Limb (tissue), 2 donors: ENCODE results near the gene IL17RC.
A peak's percentile ranks its signal among the peaks of the same experiment; 100 is the strongest.

Experiments
- DNase-seq, 2 donors: peaks; one replicate each; pipeline ENCODE4 v3.0.0-alpha.2; 2016; ENCODE audit errors: extremely low spot score in 2 of 2

The IL17RC gene

DNA sequence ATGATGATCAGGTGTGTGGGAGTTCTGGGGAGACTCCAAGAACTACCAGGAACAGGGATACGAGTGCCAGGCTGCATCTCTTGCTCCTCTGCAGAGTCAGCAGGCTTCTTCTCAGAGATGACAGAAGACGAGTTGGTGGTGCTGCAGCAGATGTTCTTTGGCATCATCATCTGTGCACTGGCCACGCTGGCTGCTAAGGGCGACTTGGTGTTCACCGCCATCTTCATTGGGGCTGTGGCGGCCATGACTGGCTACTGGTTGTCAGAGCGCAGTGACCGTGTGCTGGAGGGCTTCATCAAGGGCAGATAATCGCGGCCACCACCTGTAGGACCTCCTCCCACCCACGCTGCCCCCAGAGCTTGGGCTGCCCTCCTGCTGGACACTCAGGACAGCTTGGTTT, 27.4 kb downstream of the IL17RC start:
- no peak for DNase-seq

DNA sequence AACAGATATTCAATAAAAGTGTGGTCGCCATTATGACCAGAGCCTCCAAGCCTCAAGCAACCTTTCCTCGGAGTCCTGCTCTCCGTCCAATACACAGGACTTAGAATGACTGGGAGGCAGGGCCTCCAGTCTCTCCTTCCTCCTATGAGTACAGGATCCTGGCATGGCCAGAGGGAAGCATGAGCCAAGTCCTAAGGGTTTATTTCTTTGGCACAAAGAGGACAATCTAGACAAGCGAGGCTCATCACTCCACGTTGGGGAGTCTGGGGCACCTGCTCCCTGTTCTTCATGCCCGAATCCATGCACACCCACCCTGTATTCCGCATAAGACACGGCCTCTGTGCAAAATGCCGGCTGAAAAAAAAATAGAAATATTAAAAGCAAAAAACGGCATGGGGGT, 28.5 kb downstream of the IL17RC start:
- DNase-seq = no peak

DNA sequence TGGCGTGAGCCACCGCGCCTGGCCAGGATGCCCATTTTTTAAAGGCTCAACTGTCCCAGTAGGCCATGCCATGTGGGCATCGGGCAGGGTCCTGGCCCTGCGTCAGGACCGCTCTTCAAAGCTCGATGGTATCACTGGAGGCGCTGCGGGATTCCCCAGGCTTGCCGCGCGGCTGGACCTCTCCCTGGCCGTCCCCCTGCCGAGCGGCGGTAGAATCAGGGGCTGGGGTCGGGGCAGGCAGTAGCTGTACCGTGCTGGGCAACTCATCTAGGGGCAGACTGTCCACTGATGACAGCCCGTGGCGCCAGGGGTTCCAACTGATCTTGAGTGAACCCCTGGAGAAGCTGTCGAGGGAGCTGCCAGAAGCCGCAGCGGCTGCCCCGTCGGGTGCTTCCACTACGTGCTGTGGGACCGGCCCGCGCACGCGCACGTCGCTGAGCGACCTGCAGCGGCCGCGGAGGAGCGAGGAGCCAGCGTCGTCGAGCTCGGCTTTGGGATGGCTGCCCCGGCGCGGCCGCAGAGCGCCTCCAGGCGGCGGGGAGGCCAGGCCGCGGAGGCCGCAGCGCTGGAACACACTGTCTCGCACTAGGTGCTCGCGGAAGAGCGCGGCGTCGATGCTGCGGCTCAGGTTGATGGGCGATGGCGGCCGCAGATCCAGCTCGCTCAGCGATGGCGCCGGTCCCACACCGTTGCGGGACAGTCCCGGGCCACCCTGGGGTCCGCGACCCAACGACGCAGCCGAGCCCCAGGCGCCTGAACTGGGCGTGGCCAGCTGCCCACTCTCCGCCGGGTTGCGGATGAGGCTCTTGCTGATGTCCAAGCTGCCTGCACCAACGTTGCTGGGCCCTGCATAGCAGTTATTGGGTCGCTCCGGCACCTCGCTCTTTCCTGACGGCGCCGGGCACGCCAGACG, 29.5 kb downstream of the IL17RC start:
- peak; percentile 90 to 93 for DNase-seq

DNA sequence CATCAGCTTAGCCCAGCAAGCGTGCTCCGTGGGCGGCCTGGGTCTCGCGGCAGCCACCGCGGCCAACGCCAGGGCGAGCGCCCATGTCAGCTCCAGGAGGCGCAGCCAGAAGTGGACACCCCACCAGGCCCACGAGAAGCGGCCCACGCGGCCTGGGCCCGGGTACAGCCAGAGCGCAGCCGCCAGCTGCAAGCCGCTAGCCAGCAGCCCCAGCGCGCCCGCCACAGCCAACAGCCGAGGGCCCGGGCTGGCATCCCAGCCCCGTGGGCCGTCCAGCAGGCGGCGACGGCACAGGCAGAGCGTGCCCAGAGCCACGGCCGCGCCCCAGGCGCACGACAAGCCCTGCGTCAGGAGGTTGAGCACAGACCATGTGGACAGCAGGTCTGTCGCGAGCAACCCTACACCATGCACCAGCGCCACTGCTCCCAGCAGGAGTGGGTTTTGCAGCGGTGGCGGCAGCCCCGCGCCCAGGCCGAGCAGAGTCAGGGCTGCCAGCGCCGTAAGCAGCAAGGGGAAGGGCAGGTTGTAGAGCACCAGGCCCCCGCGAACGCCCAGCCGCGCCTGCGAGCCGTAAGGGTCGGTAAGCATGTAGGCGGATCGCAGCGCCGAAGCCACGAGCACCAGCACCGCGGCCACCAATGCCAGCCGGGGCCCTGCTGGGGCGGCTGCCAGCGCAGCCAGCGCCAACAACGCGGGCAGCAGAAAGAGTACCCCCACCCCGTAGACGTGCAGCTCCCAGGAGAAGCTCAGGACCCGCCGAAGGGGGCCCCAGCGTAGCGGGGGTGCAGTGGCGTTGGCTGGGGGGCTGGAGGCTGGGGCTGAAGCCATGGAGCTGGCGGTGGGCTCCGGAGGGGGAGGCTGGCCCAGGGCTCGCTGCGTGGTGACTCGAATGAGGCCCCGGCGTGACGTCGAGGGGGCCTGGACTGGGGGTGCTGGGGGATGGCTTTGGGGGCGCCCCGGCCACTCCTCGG, 30.4 kb downstream of the IL17RC start:
- peak; percentile 36 to 76 for DNase-seq

DNA sequence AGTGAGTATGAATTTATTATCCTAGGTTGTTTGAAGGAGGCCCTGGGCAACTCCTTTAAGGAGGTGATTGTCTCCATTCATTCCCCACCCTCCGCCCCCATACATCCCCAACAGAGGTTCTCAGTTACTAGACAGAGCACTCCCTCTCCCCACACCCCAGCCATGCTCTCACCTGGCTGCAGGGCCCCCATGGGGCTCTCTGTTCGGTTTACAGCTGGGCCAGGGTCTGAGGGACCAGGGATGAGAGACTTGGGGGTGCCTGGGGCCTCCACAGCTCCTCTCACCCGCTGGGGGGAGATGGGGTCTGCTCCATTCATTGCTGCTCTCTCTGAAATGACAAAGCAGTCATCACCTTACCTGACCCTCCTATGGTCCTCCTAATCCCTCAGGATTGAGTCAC, 31.7 kb downstream of the IL17RC start:
- DNase-seq = no peak

DNA sequence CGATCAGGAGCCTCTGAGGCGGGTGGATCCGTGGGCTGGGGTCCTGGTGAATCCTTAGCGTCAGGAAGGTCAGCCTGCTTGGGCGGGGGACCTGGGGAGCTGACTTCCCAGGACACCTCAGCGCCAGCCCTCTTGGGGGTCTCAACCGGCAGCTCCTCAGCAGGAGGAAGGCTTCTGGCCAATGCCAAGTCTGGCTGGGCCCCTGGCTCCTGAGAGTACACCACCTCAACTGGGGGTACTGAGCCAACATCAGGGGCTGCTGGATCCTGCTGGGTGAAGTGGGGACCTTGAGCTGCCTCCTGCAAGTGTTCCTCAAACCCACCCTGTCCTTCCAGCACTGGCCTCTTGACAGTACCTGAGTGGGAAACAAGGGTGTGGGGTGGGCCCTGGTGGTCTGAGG, 32.2 kb downstream of the IL17RC start:
- DNase-seq = no peak

DNA sequence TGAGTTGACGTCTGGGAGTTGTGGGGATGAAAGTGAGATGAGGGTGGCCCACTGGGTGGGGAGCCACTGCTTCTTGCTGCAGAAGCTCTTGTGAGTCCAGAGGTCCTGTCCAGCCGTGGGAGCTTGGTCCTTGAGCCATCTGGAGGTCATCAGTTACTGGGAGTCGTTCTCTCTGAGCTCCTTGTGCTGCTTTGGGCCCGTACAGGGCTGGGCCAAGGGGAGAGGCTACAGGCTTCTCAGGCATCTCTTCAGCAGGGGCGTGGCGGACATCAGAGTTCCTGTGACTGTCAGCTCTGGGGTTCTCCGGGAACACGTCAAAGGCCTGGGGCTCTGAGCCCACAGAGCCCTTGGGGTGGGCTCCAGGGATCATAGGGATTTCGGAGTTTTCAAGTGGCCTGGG, 32.7 kb downstream of the IL17RC start:
- no peak for DNase-seq

DNA sequence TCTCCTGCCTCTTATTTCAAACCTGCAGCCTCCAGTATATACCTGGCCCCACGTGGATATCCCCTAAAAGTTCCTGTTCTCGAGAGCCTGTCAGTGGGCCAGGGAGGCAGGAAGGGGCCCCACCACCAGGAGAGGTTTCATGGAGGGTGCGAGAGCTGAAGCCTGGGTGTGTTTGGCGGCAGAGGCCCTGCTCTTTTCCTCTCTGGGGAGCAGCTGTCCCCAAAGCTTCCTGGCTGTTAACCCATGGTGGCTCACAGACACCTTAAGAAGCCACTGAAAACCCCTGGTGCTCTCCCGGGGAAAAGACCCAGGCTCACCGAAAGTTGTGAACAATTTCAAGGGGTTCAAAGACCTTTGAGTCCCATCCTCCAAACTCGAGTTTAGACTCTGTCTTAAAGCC, 34.2 kb downstream of the IL17RC start:
- no peak for DNase-seq

DNA sequence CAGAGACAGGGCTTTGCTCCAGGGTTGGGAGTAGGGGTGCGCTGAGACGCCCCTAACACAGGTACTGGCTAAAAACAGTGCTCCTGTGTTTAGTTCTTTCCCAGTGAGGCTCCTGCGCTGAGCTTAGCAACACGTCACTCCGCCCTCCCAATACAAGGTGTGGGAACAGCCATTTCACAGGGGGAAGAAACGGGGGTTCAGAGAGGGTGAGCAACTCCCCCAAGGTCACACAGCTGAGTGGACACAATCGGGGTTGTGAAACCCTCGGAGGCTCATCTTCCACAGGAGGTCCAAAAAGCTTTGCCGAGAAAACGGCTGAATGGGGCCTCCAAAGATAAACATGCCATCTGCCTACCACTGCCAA, 34.7 kb downstream of the IL17RC start:
- no peak for DNase-seq

DNA sequence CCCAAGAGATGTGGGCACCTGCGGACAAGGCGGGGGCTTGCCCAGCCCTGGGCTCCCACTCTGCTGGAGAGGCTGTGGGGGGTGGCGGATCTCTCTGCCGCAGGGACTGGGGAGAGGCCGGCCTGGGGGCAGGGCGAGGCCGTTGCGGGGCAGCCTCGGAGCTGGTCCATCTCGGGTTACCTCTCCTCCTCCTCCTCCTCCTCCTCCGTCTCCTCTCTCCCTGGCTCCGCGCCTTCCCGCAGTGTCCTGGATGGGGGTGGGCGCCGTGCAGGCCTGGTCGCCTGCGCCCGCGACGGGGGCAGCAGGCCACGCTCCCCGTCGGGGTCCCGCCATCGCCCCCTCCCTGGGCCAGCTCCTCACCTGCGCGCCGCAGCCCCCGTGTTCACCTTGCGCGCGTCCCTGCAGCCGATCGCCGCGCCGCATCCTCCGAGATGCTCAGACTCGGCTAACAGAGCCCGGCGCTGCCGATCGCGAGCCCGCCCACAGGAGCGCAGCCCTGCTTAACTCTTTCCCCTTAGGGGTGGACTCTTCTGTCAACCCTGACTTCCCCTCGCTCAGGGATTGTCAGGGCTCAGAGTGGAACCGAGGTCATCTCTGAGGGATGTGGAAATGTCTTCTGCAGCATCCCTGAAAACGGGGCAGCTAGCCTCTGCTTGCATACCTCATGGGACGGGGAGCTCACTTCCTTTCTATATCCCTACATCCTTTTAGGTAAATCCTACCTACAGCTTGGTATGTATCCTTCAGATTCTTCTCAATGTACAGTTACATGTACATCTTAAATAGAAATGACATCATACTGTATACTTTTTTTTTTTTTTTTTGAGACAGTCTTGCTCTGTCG, 35.3 kb downstream of the IL17RC start, which contains the start of gene PRRT3:
Gene PRRT3 (minus strand): TSS at position 447 of the 844 bp plus-strand sequence. CDS start 2,293 bp downstream, outside the sequence.
- DNase-seq = peak; percentile 21 to 65

DNA sequence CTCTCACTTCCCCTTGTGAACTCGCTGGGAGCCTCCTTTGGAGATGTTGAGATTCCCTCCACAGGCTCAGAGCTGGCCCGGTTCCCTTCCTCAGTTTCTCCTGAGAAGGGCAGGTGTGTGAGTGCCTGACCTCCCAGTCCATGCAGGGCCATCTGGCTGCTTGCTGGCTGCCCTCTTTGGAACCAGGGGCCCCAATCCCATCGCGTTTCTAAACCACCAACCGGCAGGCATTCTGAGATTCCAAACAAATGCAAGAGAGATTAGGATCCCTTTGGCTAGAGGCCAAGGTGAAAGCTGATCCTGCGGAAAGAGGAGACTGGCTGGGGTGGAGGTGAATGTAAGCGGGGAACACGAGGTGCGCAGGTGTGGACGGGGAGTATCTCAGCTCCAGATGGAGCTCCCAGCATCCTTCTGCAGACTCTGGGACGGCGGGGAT, 38.2 kb downstream of the IL17RC start:
- DNase-seq = no peak

DNA sequence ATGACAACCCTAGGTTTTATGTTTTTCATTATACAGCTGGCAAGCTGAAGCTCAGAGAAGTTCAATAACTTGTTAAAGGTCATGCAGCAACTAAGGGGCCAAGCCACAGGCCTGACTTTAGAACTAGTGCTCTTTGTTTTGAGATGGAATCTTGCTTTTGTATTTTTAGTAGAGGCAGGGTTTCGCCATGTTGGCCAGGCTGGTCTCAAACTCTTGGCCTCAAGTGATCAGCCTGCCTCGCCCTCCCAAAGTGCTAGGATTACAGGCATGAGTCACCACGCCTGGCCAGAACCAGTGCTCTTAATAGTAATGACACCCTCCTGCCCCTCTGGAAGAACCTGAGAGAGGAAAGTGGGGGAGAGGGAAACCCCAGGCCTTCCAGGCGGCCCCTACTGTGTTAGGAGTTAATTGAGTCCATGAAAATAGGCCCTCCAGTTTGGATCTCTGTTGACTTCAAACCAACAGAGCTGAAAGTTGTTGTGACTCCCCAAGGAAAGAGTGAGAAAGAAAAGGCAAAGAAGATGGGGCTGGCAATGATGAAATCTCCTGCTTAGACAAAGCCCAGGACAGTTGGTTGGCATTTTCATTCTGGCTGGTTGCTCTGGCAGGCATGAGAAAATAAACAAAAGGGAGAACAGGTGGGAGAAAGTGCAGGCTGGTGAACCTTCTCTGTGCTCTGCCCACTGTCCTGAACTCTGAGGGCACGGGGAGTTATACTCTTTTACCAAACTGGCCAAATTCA, 38.9 kb downstream of the IL17RC start:
- DNase-seq = no peak

DNA sequence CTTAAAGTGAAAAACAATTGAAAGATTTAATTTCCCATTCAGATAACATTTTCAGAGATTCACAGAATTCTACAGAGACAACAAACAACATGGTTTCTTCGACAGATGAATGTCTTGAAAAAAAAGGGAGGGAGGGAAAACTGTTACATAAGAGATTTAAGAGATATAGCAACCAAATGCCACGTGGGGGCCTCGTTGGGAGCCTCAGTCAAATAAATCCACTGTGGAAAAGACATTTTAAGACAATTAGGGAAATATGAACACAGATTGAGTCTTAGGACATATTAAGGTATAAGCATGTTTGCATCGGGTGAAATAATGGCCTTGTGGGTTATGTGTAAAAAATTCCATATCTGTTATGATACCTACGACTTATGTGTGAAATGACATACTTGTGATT, 40.3 kb downstream of the IL17RC start:
- no peak for DNase-seq

DNA sequence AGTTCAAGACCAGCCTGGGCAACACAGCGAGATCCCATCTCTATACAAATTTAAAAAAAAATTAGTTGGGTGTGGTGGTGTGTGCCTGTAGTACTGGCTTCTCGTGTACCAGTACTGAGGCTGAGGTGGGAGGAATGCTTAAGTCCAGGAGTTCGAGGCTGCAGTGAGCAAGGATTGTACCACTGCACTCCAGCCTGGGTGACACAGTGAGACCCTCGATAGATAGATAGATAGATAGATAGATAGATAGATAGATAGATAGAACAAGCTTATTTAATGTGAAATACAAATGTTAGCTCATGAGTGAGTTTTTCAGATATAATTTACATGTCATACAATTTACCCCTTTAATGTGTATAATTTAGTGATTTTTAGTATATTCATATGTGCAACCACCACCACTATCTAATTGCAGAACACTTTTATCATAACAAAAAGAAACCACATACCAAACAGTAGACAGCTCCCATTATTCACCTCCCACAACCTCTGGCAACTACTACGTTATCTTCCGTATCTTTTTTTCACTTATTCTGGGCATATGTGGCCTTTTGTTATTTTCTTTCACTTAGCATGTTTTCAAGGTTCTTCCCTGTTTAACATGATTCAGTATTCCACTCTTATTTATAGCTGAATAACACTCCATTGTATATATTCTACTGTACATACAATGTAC, 48.4 kb downstream of the IL17RC start:
- DNase-seq = no peak

DNA sequence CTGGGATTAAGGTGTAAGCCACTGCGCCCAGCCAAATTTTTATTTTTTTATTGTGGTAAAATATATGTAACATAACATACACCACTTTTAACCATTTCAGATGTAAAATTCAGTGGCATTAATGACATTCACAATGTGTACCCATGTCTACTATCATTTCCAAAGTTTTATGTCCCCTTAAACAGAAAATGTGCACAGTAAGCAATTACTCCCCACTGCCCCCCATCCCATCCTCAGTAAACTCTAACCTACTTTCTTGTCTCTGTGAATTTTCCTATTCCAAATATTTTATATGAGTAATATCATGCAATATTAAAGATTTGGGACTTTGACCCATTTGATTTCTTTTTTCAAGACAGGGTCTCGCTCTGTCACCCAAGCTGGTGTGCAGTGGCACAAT, 49.9 kb downstream of the IL17RC start:
- DNase-seq = no peak

DNA sequence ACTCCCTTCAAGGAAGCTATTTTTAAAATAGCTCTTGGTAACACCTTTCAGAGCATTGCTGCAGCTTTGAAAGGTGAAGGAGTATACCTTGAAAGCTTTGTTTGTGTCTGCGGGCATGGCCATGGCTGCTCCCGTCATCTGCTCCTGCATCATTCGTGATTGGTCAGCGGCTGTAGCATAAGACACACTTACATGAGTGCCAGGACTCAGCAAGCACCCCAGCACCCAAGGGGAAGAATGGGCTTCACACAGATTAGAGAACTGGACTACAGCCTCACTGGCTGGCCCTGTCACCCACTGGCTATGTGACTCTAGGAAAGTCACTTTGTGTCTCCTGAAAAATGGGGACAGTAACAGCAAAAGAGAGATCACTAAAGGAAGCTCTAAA, 52.7 kb downstream of the IL17RC start:
- DNase-seq = no peak

DNA sequence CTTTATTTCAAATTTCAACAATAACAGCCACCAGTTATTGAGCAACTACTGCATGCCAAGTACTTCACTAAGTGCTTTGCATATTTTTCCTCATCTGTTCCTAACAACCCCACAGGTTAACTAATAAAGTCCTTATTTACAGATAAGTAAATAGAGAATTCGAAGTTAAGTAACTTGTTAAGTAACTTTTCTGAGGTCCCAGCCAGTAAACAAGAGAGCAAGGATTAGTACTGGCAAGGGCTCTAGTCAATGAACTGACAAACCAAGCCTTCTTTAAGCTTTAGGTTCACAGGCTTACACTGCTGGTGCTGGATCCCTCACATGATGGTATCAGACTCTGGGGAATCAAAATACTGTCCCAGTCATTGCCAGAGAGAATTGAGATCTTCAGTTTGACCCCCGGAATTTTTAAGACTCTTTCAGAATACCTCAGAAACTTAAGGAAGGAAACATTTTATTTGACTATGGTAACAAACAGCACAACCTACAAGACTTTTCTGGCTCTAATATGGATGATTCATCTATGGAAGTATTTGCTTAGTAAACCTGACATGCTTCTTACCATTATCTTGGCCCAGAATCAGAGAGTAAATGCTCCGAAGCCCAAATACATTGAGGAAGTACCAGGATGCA, 53.2 kb downstream of the IL17RC start:
- DNase-seq = no peak

DNA sequence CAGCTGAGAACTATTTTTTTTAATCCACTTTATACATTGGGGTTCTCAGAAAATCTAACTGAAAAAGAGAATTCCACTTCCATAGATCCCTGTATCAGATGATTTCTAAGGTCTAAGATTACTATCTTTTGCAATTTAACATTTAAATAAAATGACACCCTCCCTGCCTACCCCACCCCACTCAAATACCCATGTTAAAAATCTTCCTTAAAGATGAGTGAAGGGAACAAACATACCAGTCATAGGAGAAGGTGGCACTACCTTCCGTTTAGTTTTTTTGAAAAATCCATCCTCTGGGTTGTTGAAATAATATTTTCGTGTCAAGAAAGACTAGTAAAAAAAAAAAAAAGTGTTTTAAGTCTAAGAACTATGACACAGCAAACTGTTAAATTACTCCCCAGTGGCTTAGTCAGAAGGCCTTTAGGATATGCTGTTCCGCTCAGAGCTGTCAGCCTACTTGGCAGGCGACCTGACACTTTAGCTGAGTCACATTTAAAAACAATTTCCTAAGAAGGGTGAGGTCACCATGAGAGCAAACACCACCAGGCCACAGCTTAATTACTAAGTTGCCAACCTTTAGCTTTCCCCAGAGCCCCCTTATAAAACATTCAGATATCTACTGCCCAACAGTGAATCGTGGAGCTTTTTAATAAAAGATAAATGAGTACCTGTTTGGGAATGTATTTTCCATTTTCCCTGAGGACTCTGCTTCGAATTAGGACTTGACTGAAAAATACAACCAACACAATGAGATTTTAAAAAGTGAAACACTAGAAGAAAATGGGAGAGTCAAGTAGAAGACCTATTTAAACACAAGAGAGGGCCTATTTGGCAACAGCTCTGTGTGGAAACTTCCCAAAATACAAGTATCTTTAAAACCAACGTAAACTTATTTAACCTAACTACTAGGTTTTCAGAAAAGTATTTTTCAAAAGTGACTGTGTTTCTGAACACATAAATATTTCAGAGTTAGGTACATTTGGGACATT, 60.1 kb downstream of the IL17RC start:
- no peak for DNase-seq
